Embryonic facial prominence (tissue), 1 donor: Measurements from ENCODE around the gene IHH.

Experiments used
- DNase-seq: peaks from one replicate; pipeline ENCODE4 v3.0.0-alpha.2; 2016; ENCODE audit errors: extremely low spot score

Gene IHH

DNA sequence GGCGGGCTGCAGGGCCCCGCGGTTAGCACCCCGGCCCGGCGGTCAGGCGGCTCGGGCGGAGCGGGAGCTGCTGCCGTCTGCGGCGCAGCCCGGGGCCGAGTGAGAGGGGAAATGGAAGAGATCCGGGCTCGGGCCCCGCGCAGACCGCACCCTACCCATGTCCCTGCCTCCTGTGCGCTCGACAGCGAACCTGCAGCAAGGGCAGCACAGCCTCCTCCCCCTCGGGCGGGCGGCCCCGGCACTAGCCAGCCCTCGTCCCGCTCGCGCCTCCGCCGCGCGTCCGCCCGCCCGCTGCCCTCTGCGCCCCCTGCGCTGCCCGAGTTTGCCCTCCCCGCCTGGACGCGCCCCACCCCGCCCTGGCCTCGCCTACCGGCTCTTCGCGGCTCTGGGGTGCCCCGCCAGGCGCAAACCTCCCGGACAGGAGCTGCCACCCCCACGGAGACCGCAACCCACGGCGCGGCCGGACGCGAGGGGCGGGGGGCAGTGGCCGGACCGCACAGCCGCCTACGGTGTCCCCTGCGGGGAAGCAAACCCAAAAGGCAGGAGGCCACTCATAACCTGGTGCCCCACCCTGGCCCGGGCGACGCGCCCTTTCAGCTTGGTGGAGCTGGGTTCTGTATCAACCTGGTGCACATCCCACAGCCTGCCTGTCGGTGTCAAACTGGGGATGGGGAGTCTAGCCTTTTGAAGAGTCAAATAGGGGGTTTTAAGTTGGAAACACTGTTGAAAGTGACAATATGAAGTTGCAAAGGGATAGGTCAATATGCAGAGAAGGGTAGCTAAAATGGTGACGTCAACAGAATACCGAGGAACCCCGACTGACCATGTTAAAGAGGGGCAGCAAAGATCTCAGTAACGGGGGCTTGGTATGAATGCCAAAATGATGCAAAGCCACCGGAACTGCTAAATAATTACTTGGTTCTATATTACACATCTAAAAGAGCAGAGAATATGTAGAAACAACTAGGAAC, at the start of gene IHH:
TSS of gene IHH (minus strand) at position 101 of the 971 bp plus-strand sequence. CDS start 454 bp downstream, outside the sequence.
- DNase-seq = no peak

DNA sequence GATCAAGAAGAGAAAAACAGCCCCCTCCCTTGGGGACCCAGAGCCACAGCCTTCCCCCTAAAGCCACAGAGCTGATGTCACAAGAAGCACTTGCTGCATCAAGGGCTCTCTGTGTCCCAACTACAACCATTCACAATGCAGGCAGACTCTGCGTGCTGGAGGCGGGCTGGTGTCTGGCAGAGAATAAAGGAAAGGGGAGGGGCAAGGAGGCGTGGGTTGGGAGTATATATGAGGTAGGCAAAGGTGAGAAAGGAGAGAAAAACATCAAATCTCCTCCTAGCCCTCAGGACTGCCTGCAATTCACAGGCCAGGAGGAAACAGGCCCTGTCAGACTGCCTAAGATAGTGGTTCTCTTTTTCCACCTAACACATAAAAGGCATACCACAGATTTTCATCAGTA, 48.8 kb upstream of the IHH start:
- no peak for DNase-seq

DNA sequence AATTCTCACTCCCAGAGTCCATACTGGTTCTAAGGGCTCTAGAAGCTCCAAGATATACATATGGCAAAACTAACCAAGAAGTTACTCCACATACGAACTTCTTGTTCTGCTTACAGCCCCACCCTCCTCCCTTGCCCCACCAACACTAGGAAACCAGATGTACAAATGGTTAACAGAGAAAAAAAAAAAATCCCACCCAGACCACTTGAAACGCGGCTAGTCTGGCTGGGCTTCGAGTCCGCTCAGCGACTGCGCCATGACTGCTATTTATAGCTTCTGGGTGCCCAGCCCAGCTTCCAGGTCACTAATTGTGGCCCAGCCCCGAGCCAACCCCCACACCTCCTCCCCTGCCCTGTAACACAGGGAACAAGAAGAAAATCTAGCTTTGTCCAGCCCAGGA, 47.0 kb upstream of the IHH start:
- DNase-seq = no peak

DNA sequence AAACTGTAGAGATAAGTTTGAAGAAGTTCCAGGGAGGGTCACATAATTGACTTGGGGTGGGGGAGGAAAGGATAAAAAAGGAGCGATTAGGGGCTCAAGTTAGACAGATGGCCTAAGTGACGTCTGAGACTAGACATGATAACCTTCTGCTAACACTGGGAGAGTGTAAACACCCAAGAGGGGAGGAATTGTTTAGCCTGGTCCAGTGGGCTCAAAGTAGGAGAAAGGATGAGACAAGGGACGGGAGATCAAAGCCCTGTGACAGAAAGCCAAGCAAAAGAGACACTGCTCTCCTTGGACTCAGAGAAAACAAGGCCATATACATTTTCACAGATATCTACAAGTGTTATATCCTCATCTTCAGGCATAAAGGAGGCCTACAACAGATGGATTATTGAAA, 45.5 kb upstream of the IHH start:
- DNase-seq = no peak

DNA sequence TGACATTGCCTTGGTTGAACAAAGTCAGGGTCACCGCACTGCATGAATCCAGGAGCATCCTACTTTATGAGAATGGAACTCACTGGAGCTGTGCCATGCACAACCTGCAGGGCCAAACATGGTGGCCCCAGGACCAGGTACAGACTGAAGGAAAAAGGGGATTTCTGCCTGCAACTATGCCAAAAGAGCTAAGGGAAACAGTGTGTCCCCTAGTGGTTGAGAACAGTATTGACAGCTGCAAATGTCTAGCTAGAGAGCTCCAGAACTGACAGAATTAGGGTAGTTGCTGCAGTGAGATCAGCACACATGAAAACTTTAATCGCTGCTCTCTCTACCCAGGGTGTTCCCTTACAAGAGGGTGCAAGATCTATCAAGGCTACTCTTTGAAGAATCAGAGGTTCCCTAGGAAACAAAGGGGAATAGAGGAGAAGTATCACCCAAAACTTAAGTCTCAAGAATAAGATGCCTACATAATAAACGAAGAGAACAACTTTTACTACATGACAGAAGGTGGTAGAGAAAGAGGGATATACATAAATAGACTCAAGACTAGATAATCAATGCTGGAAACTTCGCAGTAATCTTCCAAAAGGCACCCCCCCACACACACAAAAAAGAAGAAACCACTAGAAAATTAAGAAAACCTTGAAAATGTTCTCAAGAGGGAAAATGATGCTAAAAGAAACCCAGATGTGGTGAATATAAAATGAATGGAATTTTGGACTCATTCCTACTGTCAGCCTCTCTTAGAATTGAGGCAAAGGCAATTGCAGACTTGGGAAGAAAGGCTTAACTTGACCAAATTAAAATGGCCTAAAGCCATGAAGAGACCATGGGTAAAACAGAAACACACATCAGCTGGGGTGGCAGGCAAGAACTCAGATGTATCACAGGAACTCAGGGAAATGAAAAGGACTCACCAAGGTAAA, 43.6 kb upstream of the IHH start:
- DNase-seq = peak; percentile 55

DNA sequence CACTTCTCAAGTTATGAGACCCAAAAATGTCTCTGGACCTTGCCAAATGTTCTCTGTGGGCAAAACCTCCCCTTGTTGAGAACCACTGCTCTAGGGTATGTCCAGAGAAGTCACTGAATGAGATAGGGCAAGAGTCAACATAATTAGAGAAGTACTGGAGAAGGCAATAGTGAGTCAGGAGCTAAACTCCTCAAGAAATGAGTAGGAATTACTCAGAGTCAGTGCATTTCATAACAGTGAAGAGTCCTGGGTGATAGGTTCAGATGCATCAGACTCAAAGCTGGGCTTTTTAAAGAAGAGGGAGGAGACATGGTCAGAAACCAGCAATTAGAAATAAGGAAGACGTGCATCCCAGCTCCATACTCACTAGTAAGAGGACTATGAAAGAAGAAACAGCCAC, 38.6 kb upstream of the IHH start:
- DNase-seq = no peak

DNA sequence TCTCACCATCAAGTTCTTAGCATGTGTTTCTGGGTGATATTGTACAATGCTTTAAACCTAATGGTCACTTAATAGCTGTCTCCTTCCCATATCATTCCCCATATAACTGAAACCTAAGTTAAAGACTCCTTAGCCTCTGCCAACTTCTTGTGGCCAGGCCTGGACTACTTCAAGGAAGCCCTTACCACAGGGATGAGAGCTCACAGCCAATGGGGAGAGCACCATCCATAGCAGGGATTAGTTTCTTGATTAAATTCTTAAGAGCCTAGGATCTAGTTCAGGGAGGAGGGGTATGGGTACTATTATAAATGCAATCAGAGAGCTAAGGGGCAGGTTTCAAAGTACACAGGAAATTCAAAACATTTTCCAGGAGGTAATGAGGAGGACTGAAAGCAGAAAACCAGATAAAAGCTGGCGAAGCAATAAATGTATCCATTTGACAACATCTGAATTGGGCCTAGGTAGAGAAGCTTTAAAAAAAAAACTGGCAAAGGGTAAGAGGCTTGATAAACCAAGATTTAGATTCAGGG, 34.8 kb upstream of the IHH start:
- no peak for DNase-seq

DNA sequence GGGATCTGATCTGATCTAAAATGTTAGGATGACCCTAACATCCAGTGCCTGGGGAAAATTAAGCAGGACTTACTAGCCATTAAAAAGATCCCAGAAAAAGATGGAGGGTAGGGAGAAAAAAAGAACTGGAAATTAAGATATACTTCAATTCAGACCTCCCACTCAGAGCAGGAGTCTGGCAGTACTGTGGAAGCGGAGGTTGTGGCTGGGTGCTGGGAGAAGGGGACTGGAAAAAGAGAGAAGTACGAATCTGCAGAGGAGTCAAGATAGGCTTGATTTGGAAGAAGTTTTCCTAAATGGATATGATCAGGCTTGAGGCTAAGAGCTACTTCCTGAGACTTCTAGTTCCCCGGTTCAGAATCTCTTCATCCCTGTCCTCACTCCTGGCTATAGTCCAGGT, 33.5 kb upstream of the IHH start:
- no peak for DNase-seq

DNA sequence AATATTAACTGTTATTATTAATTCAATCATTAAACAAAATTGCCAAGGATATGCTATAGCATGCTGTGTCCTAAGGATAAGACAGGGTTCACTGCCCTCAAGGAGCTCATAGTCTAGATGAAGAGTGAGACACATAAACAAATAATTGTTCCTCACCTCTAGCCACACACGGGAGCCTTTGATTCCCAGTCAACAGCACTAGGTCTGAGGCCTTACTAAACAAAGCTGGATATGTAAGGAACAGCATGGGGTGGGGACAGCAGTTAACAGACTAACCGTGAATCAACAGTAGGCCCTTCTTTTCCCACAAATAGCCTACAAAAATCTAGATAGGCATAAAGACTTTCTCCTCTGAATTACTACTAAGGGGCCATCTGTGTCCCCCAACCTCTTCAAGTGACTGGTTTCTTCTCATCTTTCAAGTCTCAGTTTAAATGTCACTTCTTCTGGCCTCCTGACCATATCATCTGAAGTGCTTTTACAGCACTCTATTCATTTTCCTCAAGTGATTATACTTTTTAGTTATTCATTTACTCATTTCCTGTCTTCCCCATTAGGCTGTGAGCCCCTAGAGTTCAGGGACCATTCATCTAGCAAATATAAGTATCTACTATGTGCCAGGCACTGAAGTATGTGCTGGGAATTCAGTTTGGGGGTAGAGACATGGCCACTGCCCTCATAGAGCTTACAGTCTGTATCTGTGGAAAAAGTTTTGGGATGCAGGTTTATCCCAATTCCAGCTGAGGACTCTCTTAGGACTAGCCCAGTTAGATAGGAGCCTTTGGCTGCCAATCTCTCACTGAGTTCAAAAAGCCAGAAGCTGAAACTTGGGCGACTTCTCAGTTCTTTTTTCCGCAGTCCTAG, 29.9 kb upstream of the IHH start:
- DNase-seq = no peak

DNA sequence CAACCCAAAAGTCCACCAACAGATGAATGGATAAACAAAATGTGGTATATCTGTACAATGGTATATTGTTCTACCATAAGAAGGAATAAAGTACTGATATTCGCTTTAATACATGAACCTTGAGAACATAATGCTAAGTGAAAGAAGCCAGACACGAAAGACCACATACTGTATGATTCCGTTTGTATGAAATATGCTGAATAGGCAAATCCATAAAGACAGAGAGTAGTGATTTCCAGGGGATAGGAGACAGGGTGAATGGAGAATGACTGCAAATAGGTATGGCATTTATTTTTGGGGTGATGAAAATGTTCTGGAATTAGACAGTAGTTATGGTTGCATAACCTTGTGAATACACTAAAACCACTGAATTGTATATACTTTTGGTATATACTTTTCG, 28.6 kb upstream of the IHH start:
- DNase-seq = no peak

DNA sequence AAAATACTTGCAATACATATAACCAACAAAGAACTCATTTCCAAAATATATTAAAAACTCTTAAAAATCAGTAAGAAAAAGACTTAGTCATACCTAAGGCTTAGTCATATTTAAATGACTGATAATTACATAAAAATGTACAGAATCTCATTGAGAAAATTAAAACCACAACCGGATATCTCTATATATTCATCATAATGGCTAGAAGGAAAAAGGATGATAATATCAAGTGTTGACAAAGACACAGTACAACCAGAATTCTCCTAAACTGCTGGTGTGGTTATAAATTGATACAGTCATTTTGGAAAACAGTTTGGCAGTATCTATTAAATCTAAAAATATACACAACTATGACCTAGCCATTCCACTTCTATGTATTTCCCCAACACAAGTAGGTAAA, 27.1 kb upstream of the IHH start:
- DNase-seq = no peak

DNA sequence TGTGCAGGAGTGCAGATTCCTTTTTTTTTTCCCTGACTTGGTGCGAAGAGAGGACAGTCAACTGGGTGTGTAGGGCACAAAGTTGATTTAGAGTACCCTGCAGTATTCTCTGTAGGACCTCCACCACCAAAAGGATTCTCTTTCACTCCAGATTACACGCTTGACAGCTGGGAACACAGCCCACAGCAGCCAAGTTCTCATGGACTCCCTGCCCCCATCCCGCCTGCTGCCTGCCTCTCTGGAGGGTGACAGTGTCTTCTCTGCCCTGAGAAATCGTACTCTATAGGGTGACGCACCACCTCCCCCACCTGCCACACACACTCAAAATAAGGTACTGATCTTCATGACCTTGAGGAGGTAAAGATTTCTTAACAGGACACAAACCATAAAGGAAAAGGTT, 26.6 kb upstream of the IHH start:
- DNase-seq = no peak

DNA sequence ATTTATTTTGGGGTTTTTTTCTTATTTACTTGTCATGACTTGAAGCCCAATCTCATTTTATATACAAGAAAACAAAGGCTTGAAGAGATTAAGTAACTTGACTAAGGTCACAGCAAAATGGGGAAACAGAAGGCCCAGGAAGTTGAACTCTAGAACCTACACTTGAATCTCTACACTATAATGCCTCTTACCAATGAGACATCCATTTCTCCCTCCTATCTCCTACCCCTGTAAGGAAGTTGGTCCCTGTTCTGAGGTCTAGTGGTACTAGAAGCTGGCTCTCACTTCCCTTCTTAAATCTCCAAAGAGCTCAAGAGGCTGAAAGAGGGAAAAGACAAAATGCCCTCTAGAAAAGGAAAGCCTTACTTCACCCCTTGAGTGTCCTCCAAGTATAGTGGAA, 25.5 kb upstream of the IHH start:
- DNase-seq = no peak

DNA sequence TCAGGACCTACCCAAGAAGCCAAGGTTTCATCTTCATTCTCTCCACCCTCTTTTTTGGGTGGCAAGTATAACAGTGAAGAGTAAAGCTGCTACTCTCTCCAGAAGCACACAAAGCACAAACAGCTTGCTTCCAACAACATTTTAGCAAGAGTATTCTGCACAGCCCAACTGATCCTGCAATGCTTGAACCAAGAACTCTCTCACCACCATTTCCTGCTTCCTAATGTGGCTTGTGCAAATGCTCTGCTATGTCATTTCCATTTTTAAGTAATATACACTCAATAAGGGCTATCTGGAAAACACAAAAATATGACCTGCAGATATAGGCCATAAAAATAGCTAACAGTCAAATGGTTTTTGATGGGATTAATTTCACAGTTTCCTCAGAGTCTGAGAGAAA, 24.1 kb upstream of the IHH start:
- no peak for DNase-seq

DNA sequence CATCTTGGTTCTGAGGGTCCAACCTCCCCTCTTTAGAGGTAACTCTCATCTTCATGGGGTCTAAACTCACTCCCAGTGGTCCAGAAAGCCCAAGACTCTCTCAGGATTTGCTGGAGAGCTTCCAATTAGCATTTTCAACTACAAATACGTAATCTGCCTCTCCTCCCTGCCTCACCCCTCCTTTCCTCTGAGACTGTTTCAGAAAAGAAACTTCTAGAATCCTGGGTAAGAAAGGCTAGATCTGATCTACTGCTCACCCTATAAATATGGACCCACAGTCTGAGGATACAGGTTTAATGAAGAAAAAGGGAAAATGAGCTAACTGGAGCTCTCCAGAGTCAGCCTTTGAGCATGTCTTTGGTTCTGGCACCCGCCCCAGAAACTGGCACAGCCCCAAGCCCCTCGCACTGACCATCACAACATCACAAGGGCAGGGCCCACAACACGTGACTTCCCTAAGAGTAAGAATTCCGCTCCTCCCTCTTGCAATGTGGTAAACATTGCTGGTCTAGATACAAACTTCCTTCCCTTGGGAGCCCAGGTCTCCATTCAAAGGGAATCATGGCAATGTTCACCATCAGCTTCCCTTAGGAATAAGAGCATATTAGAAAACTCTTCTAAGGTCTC, 21.7 kb upstream of the IHH start:
- DNase-seq = no peak

DNA sequence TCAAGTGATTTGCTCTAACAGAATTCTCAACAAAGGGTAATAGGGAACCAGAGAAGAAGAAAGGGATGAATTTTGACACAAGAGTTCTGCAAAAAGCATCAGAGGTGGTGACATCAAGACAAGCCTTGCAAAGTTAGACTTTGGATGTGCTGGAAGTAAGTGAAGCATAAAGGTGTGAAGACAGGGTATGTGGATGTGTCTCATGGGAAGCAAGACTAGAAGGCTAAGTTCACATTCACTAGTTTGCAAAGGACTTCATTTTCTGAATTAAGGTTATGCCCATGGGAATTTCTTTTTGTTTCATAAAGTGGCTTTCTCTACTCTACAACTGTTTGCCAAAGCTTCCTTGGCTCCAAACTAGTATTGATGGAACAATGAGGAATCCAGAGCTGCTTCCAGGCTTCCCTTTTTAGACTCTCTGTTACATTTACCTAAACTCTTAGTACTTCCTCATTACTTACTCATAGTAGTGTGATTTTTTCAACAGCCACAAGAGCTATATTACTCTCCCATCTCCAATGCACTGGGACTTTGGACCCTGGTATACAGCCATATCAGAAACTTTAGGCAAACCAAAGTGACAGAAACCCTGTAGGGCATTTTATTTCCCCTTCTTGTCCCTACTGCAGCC, 21.1 kb upstream of the IHH start:
- DNase-seq = no peak

DNA sequence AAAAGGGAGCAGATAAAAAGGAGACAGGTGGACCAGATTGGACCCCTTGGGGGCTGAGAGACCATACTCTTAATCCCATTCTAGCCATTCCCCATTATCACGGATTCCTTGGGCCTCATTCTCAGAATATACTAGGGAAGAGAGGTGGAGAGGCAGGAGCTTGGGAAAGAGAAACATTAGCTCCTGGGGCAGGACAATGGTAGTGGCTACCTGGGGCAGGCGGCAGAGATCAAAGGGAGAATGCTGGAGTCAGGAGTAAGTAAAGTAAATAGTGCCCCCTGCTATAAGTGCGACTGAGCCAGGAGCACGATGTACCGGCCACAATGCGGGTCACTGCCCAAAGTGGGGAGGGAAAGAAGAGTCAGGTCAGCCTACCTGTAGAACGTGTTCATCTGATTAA, 20.4 kb upstream of the IHH start:
- DNase-seq = no peak

DNA sequence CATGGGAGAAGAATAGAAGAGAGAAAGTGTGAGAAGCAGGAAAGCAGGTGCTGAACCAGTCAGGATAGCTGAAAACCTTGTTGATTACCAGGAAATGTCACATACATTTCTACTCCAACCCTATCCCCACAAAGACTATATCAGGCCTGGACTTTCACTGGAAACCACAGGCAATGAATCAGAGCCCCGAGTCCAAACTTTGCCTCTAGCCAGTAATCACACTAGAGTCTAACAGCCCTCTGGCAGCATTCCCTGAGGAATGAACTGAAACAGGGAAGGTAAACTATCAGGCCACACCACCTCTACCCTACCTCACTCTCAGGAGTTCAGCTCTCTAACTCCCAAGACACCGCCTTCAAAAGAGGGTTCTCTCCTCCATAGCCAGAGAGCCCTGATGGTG, 18.7 kb upstream of the IHH start:
- DNase-seq = no peak

DNA sequence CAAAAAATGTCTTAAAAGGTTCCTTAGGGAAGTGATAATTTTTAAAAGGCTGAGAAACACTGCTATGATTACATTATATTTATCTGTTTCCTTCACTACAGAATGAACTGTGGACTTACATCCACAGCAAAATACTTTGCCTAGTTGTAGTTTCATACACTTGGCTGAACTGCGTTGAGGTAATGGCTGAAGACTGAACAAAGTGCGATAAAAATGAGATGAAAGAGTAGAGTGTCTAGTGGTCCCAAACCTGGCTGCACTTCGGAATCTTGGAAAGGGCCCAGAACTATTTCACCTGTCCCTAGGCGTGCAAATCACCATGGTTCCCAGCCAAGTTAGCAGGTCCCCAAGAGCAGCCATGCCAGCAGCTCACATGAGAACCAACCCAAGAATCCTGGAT, 18.2 kb upstream of the IHH start:
- no peak for DNase-seq

DNA sequence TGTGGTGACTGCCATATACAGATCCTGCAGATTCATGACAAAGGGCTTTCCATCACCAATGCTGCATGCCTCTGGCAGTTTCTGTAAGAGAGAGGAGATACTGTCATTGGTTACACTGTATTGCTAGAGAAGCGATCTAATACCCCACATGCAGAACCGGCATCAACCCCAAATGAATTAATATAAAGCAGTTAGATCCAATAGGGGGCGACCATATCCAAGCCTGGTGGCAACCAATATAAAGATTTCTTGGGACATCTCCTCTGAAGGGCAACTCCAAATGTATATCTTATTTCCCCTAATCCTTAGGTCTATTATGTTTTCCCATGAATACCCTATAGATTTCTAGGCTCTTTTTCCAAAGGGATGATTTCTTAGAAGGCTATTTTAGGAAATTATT, 17.4 kb upstream of the IHH start:
- DNase-seq = no peak

DNA sequence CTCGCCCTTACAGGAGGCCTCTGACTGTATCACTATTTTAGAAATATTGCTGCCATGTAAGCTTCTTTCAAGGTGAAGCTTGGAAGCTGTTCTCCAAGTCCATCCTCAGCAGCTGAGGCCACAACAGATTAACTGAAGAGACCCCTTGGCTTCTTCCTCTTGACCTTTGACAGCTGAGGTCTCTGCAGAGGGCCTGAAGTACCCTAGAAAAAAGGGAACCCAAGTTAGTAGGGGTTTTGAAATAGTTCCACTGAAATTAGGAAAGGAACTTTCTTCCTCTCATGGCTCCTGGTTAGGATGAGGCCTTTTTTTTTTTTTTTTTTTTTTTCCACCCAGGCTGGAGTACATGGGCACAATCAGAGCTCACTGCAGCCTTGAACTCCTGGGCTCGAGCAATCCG, 15.5 kb upstream of the IHH start:
- no peak for DNase-seq
